CD8-positive, alpha-beta memory T cell (primary cell): ENCODE data around the gene KDM8. TPM values are rescaled to one million over a fixed set of nuclear protein-coding genes. Genes with fewer than 3 reads are reported as not detected.

Source experiments
- CTCF ChIA-PET: fragments of 350-600 bp; sonication (Branson Sonifier 250); formaldehyde crosslinking; loops from one replicate; lab custom pipeline; 2021; ENCODE audit warnings: antibody characterized with exemption; lab: Charles Lee
- POLR2A ChIA-PET: fragments of 350-600 bp; sonication (Branson Sonifier 250); formaldehyde crosslinking; loops from one replicate; lab custom pipeline; 2021; ENCODE audit warnings: antibody characterized with exemption; lab: Charles Lee
- DNase-seq, 5 donors: peaks; one replicate each; pipeline versions ENCODE4 v3.0.0 to v3.0.0-alpha.2; 2020 to 2022; ENCODE audit warnings: mixed read lengths in 1 of 5
- H3K27ac ChIP-seq: one replicate; pipeline ENCODE4 v1.7.0; 2013; ENCODE audit warnings: low read depth, mild to moderate bottlenecking, low read length, moderate library complexity
- H3K27me3 ChIP-seq: 2 replicates; pipeline ENCODE4 v1.7.0; 2013; ENCODE audit warnings: low read length, mild to moderate bottlenecking; ENCODE audit not compliant: insufficient read depth, poor library complexity, severe bottlenecking
- H3K36me3 ChIP-seq: 2 replicates; pipeline ENCODE4 v1.7.0; 2013; ENCODE audit warnings: mild to moderate bottlenecking, low read length, moderate library complexity; ENCODE audit not compliant: insufficient read depth
- H3K4me1 ChIP-seq: 2 replicates; pipeline ENCODE4 v1.7.0; 2013; ENCODE audit warnings: mild to moderate bottlenecking, low read length, moderate library complexity; ENCODE audit not compliant: insufficient read depth
- H3K4me3 ChIP-seq: 2 replicates; pipeline ENCODE4 v1.7.0; 2013; ENCODE audit warnings: mild to moderate bottlenecking, low read length
- H3K9me3 ChIP-seq: 2 replicates; pipeline ENCODE4 v1.7.0; 2013; ENCODE audit warnings: mild to moderate bottlenecking, low read length
- H3K27ac Mint-ChIP-seq, 8 donors: one replicate each; pipeline ENCODE4 v1.8.0; 2020 to 2021; ENCODE audit warnings: mixed read lengths in 8 of 8, mild to moderate bottlenecking in 6 of 8, inconsistent platforms in 3 of 8, moderate library complexity in 3 of 8
- H3K27me3 Mint-ChIP-seq, 2 donors: one replicate each; pipeline ENCODE4 v1.8.0; 2020 to 2021; ENCODE audit warnings: mixed read lengths in 2 of 2, mild to moderate bottlenecking in 1 of 2, moderate library complexity in 1 of 2
- H3K36me3 Mint-ChIP-seq, 3 donors: one replicate each; pipeline ENCODE4 v1.8.0; 2020 to 2021; ENCODE audit warnings: mixed read lengths in 3 of 3, inconsistent platforms in 1 of 3, mild to moderate bottlenecking in 1 of 3
- H3K4me1 Mint-ChIP-seq, 3 donors: one replicate each; pipeline ENCODE4 v1.8.0; 2020 to 2021; ENCODE audit warnings: mixed read lengths in 3 of 3, inconsistent platforms in 1 of 3, mild to moderate bottlenecking in 1 of 3
- H3K4me3 Mint-ChIP-seq, 7 donors: one replicate each; pipeline ENCODE4 v1.8.0; 2020 to 2021; ENCODE audit warnings: mixed read lengths in 7 of 7, mild to moderate bottlenecking in 6 of 7, moderate library complexity in 4 of 7, inconsistent platforms in 2 of 7
- H3K9me3 Mint-ChIP-seq, 5 donors: one replicate each; pipeline ENCODE4 v1.8.0; 2020 to 2022; ENCODE audit warnings: mixed read lengths in 5 of 5, mild to moderate bottlenecking in 3 of 5, moderate library complexity in 2 of 5, inconsistent platforms in 1 of 5
- polyA plus RNA-seq: library from polyadenylated mRNA; unstranded; fragments of 300-500 nt; fragmentation: Illumina TruSeq; gene quantifications from one replicate; pipeline ENCODE4 v1.2.3, GENCODE V29; 2021
- total RNA-seq, 2 experiments: library from RNA; stranded (reverse); gene quantifications; one replicate each; pipeline ENCODE4 v1.2.3, GENCODE V29; 2021

The KDM8 gene
- total and polyA plus RNA-seq, 3 experiments from 2014 or later, result 5.6 to 10.8 (median 9.1) TPM

DNA sequence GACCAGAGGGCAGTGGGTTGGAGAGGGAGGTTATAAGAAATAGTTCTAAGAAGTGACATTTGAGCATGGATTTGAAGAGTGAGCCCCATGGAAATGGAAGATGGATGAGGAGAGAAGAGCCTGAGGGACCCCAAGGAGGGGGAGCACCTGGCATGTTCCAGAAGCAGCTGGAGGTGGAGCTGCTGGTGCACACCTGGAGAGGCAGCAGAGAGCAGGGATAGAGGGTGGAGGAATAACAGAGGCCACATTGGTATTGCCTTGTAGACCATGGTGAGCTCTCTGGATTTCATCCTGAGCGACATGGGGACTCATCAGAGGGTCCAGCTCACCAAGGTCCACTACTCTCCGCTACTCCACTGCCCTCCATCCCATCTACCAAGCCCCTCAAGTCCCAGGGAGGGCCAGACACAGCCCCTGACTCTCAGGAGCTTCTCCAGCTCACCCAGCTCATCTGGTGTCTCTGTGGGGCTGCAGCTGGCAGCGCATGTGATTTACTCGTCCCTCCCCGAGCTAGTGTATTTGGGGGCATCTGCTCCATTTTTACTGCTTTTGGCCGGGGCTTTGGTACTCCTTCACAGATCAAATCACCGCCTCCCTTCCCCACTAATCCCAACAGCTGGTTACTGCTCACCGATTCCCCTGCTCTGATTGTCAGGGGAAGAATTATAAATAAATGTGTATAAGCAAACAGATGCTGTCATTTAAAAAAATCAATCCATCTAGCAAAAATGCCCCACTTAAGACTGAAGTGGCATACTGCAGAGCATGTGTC lies 22.1 kb upstream of the KDM8 start:
- Mint-ChIP-seq H3K27me3 (peaks cover 0 to 2% of the 10 kb centered on the region in 2 donors), H3K9me3 (no peaks in the 10 kb centered on the region), H3K4me3 (no peak overlapping the region), H3K27ac (peak overlapping the region in 4 of 8 donors; percentile 22 to 79 (median 57)), H3K36me3 (no peaks in the 10 kb centered on the region), H3K4me1 (peaks cover 14 to 20% (median 20%) of the 10 kb centered on the region in 3 donors)
- no peaks in the 10 kb centered on the region for H3K9me3 ChIP-seq
- H3K36me3 ChIP-seq, result no peaks in the 10 kb centered on the region
- H3K27ac ChIP-seq, result no peak overlapping the region
- ChIA-PET CTCF (interaction anchor here (0.8 to 7.3 kb wide), 10 partner anchors 11 to 269 kb away, joined by 3 to 104 read pairs (median 18); partner anchors contain the start of gene IL21R), POLR2A (no interaction called here)
- peaks cover 18% of the 10 kb centered on the region for H3K4me1 ChIP-seq
- no peaks in the 10 kb centered on the region for H3K27me3 ChIP-seq
- DNase-seq, result no peak
- no peak overlapping the region for H3K4me3 ChIP-seq

GRCh38 chr16:27182906-27183405 lies 20.4 kb upstream of the KDM8 start:
- peak overlapping the region in 1 of 8 donors; percentile 51 for H3K27ac Mint-ChIP-seq
- DNase-seq, result no peak
- no peaks in the 10 kb centered on the region for H3K36me3 ChIP-seq
- no peak overlapping the region for H3K27ac ChIP-seq
- no peaks in the 10 kb centered on the region for H3K9me3 ChIP-seq
- peaks cover 15 to 20% (median 16%) of the 10 kb centered on the region in 3 donors for H3K4me1 Mint-ChIP-seq
- ChIA-PET POLR2A (no interaction called here), CTCF (no interaction called here)
- H3K27me3 ChIP-seq, result no peaks in the 10 kb centered on the region
- H3K36me3 Mint-ChIP-seq, result no peaks in the 10 kb centered on the region
- H3K27me3 Mint-ChIP-seq, result peaks cover 0 to 2% of the 10 kb centered on the region in 2 donors
- H3K4me3 ChIP-seq, result no peak overlapping the region
- no peaks in the 10 kb centered on the region for H3K9me3 Mint-ChIP-seq
- peaks cover 18% of the 10 kb centered on the region for H3K4me1 ChIP-seq
- H3K4me3 Mint-ChIP-seq, result no peak overlapping the region

DNA sequence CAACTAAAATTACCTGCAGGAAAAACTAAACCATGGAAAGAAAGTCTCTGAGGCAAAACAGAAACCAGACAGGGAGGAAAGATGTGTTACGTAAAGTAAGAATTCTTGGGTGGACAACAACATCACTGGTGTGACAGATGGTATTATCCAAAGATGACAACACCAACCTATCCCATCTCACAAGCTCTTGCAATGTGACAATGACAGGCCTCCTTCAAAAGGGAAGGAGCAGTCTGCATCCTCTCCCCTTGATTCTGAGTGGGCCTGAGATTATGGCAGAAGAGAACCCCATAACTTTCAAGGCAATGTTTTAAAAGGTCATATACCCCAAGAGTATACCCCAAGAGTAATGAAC lies 17.6 kb upstream of the KDM8 start:
- Histone ChIP-seq H3K27me3 (no peaks in the 10 kb centered on the region), H3K27ac (no peak overlapping the region), H3K4me1 (no peaks in the 10 kb centered on the region), H3K9me3 (no peaks in the 10 kb centered on the region), H3K4me3 (no peak overlapping the region), H3K36me3 (no peaks in the 10 kb centered on the region)
- DNase-seq, result no peak
- ChIA-PET POLR2A (no interaction called here), CTCF (interaction anchor here (1.2 kb wide), 1 partner anchor 17 kb away, joined by 3 read pairs; no protein-coding TSS in a partner anchor)
- Mint-ChIP-seq H3K9me3 (no peaks in the 10 kb centered on the region), H3K27ac (no peak overlapping the region), H3K4me3 (no peak overlapping the region), H3K4me1 (peaks cover 2 to 3% (median 3%) of the 10 kb centered on the region in 3 donors), H3K27me3 (peaks cover 0 to 2% of the 10 kb centered on the region in 2 donors), H3K36me3 (no peaks in the 10 kb centered on the region)

DNA sequence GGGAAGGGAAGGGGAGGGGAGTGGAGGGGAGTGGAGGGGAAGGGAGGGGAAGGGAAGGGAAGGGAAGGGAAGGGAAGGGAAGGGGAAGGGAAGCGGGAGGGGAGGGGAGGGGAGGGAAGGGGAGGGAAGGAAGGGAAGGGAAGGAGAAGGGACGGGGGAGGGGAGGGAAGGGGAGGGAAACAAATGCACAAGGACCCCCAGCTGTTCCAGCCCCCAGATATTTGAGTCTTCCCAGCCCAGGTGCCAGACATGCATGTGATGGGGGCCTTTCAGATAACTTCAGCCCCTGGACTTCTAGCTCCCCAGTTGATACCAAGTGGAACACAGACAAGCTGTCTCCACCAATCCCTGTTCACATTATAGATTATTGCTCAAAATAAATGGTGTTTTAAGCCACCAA lies 14.7 kb upstream of the KDM8 start:
- Histone ChIP-seq H3K27me3 (no peaks in the 10 kb centered on the region), H3K27ac (no peak overlapping the region), H3K4me1 (no peaks in the 10 kb centered on the region), H3K36me3 (no peaks in the 10 kb centered on the region), H3K4me3 (no peak overlapping the region), H3K9me3 (no peaks in the 10 kb centered on the region)
- POLR2A ChIA-PET, result interaction anchor here (0.7 kb wide), 1 partner anchor 40 kb away, joined by 3 read pairs; no protein-coding TSS in a partner anchor
- Mint-ChIP-seq H3K4me3 (no peak overlapping the region), H3K27ac (peak overlapping the region in 1 of 8 donors; percentile 54), H3K36me3 (no peaks in the 10 kb centered on the region), H3K4me1 (peaks cover 2 to 9% (median 5%) of the 10 kb centered on the region in 3 donors), H3K9me3 (no peaks in the 10 kb centered on the region), H3K27me3 (no peaks in the 10 kb centered on the region)
- CTCF ChIA-PET, result interaction anchor here (1.4 kb wide), 3 partner anchors 9 to 19 kb away, joined by 3 to 10 read pairs (median 5); no protein-coding TSS in a partner anchor
- DNase-seq, result no peak

DNA sequence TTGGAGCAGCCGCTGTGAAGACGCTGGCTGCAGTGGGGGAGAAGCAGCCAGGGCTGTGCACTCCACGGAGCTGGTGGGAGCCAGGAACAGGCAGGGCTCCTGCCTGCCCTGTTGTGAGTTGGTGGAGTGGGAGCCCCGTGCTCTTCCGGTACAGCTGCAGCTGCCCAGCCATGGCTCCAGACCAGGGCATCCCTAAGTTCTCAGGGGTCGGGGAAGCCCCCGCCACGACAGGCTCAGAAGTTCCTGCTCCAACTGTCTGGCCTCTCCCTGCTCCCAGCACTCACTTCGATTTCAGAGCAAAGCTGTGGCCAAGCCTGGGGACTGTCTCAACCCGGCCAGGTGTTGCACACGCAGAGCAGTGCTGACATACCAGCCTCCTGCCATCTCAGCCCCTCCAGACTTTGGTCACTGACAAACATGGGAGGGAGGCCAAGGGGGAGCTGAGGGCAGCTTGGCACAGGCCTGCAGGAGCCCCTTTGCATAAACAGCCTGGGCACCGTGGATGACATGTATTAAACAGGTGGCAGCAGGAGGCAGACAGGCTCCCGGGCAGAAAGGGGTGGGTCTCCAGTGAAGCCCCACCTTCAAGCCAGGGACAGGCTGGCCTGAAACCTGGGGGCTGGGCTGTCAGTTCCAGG lies 13.9 kb upstream of the KDM8 start:
- Mint-ChIP-seq H3K27ac (no peak overlapping the region), H3K27me3 (no peaks in the 10 kb centered on the region), H3K4me1 (peaks cover 5 to 16% (median 11%) of the 10 kb centered on the region in 3 donors), H3K9me3 (no peaks in the 10 kb centered on the region), H3K4me3 (no peak overlapping the region), H3K36me3 (no peaks in the 10 kb centered on the region)
- ChIA-PET CTCF (interaction anchor here (1.3 to 1.4 kb wide), 3 partner anchors 10 to 14 kb away, joined by 3 to 5 read pairs (median 3); partner anchors contain the start of gene KDM8), POLR2A (no interaction called here)
- no peak overlapping the region for H3K4me3 ChIP-seq
- no peaks in the 10 kb centered on the region for H3K36me3 ChIP-seq
- H3K27me3 ChIP-seq, result no peaks in the 10 kb centered on the region
- peaks cover 6% of the 10 kb centered on the region for H3K4me1 ChIP-seq
- H3K27ac ChIP-seq, result no peak overlapping the region
- H3K9me3 ChIP-seq, result no peaks in the 10 kb centered on the region
- no peak for DNase-seq

GRCh38 chr16:27190316-27190871 lies 12.9 kb upstream of the KDM8 start:
- no peaks in the 10 kb centered on the region for H3K27me3 Mint-ChIP-seq
- H3K36me3 ChIP-seq, result no peaks in the 10 kb centered on the region
- peak overlapping the region in 1 of 8 donors; percentile 72 for H3K27ac Mint-ChIP-seq
- peaks cover 14 to 25% (median 21%) of the 10 kb centered on the region in 3 donors for H3K4me1 Mint-ChIP-seq
- ChIA-PET POLR2A (no interaction called here), CTCF (interaction anchor here (1.1 to 1.8 kb wide), 4 partner anchors 9 to 16 kb away, joined by 3 to 10 read pairs (median 3); partner anchors contain the start of gene KDM8)
- H3K9me3 Mint-ChIP-seq, result no peaks in the 10 kb centered on the region
- H3K27me3 ChIP-seq, result no peaks in the 10 kb centered on the region
- H3K36me3 Mint-ChIP-seq, result no peaks in the 10 kb centered on the region
- DNase-seq, result no peak
- H3K27ac ChIP-seq, result no peak overlapping the region
- H3K9me3 ChIP-seq, result no peaks in the 10 kb centered on the region
- peaks cover 16% of the 10 kb centered on the region for H3K4me1 ChIP-seq
- no peak overlapping the region for H3K4me3 Mint-ChIP-seq
- H3K4me3 ChIP-seq, result no peak overlapping the region

DNA sequence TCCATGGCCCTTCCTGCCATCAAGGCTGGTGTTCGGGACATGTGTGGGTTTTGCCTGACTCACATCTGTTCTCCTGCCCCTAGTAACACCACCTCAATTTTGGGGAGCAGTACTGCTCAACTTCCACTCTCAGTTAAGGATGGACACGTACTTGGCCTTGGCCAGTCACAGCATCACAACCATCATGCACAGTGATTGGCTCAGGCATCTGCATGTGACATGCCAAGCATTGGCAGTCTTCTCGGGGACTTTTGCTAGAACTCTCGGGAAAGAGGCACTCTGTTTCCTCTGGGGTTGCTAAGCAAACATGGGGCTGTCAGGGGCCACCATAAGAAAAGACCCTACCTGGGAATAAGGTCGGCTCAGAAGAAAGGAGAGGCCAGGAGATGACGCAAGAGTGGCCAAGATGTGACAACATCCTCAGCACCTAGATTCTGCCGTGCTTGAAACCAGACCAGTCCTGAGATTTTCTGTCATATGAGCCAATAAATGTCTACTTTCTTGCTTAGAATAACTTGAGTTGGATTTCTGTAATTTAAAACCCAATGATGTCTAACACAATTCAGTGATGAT lies 11.9 kb upstream of the KDM8 start:
- Mint-ChIP-seq H3K27ac (peak overlapping the region in 2 of 8 donors; percentile 17 to 31), H3K4me3 (no peak overlapping the region), H3K4me1 (peaks cover 24 to 36% (median 31%) of the 10 kb centered on the region in 3 donors), H3K27me3 (no peaks in the 10 kb centered on the region), H3K36me3 (no peaks in the 10 kb centered on the region), H3K9me3 (no peaks in the 10 kb centered on the region)
- no peaks in the 10 kb centered on the region for H3K27me3 ChIP-seq
- POLR2A ChIA-PET, result no interaction called here
- no peak for DNase-seq
- no peak overlapping the region for H3K27ac ChIP-seq
- CTCF ChIA-PET, result interaction anchor here (1.8 kb wide), 1 partner anchor 12 kb away, joined by 10 read pairs; no protein-coding TSS in a partner anchor
- H3K4me3 ChIP-seq, result no peak overlapping the region
- no peaks in the 10 kb centered on the region for H3K36me3 ChIP-seq
- peaks cover 26% of the 10 kb centered on the region for H3K4me1 ChIP-seq
- H3K9me3 ChIP-seq, result no peaks in the 10 kb centered on the region
